Measurements from ENCODE around the gene APC2.

GRCh38 chr19:1460033-1460995, 10.4 kb downstream of the APC2 start:
- TF ChIP-seq CTCF (IDR thresholded peaks at IDR 0.05) (no peak), TCF7L2 (IDR thresholded peaks at IDR 0.05; ENCODE audit: low read depth, low read length) (no peak)

All from Panc1 (cell line).